Astrocyte of the cerebellum (primary cell): ENCODE results near the gene RSBN1L.
A peak's percentile ranks its signal among the peaks of the same experiment; 100 is the strongest.

ENCODE experiments used
- DNase-seq: peaks from one replicate; pipeline ENCODE4 v3.0.0-alpha.2; 2011; ENCODE audit warnings: low read depth
- H3K4me3 ChIP-seq: 2 replicates; pipeline ENCODE4 v1.5.1; 2011; ENCODE audit warnings: mild to moderate bottlenecking, low read depth, low read length, moderate library complexity
- CTCF ChIP-seq: IDR thresholded peaks from 2 replicates; pipeline ENCODE4 v1.5.1; 2012; ENCODE audit warnings: low read length, low read depth, moderate library complexity, mild to moderate bottlenecking; ENCODE audit errors: missing control alignments
- in situ Hi-C: cut with HindIII; loops from 2 replicates; pipeline ENCODE4 v1.10.0; 2017; ENCODE audit warnings: low sequenced_read_pairs

The RSBN1L gene

GRCh38 chr7:77693830-77694583 is 2.3 kb upstream of the RSBN1L start:
- peak overlapping the region; percentile 11 for H3K4me3 ChIP-seq
- DNase-seq = no peak
- no peak for TF ChIP-seq CTCF
- in situ Hi-C loops = no loop called here

- peak; percentile 14 for TF ChIP-seq CTCF
These were observed 630 bp downstream of the RSBN1L start for GRCh38 chr7:77696643-77697534.

GRCh38 chr7:77697535-77697831 is 1.2 kb downstream of the RSBN1L start:
- TF ChIP-seq CTCF = no peak
- H3K4me3 ChIP-seq = peak overlapping the region; percentile 68
- in situ Hi-C loops = no loop called here
- DNase-seq = no peak

More at GRCh38 chr7:77696643-77697534, 630 bp downstream of the RSBN1L start:
- peak overlapping the region; percentile 68 for H3K4me3 ChIP-seq
- in situ Hi-C loops = no loop called here
- no peak for DNase-seq

- TF ChIP-seq CTCF = no peak
- in situ Hi-C loops = no loop called here
- H3K4me3 ChIP-seq = peak overlapping the region; percentile 68
- DNase-seq = no peak
These were observed 1.9 kb downstream of the RSBN1L start for GRCh38 chr7:77698042-77698625.

- no peak for TF ChIP-seq CTCF
- peak overlapping the region; percentile 6 for H3K4me3 ChIP-seq
- in situ Hi-C loops = no loop called here
- DNase-seq = no peak
These were observed 2.8 kb downstream of the RSBN1L start for GRCh38 chr7:77699056-77699455.

- no peak for DNase-seq
- H3K4me3 ChIP-seq = no peak overlapping the region
- in situ Hi-C loops = no loop called here
- TF ChIP-seq CTCF = no peak
These were observed 6.3 kb downstream of the RSBN1L start for GRCh38 chr7:77702513-77702912.
